GM19025 (cell line): ENCODE data around the gene OSTC.

Experiments used
- ATAC-seq: cut with Tn5 transposase; IDR thresholded peaks from one replicate; pipeline ENCODE4 v1.9.1; 2021; ENCODE audit warnings: mild to moderate bottlenecking, low read depth, moderate library complexity; ENCODE audit not compliant: unreplicated experiment

Gene OSTC

DNA sequence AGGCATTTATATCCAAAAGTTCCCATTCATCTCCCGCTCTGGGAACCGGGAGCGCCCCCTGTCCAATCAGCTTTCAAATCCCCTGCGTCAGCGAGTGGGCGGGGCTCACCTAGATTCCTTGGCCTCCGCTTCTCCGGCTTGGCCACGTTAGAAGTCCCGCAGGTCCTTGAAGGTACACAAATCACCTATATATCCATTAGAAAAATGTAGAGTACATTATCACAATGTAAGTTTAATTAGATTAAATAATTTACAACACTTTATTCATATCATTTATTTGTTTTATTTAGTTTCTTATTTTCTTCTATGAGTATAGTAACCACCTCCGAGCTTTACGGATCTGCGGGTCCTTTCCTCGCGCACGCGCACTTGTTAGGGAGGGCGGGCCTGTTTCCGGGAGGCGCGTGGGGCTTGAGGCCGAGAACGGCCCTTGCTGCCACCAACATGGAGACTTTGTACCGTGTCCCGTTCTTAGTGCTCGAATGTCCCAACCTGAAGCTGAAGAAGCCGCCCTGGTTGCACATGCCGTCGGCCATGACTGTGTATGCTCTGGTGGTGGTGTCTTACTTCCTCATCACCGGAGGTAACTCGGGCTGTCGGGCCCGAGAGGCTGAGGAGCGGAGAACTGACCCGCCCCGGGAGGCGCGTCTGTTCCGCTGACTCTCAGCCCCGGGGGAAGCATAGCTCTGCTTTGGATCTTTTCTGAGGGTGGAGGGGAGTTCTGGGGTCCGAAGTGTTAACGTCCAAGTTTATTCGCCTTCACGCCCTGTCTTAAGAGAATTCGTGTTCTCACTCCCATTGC lies at the start of gene OSTC:
Gene OSTC, plus strand, starts transcription at position 388 of the 802 bp plus-strand sequence. Its CDS starts 57 bp downstream, at position 445.
- peak; percentile 90 for ATAC-seq

GRCh38 chr4:108601106-108601505 lies 49.3 kb upstream of the OSTC start:
- ATAC-seq: no peak

GRCh38 chr4:108601532-108601931 lies 48.9 kb upstream of the OSTC start:
- ATAC-seq: no peak

DNA sequence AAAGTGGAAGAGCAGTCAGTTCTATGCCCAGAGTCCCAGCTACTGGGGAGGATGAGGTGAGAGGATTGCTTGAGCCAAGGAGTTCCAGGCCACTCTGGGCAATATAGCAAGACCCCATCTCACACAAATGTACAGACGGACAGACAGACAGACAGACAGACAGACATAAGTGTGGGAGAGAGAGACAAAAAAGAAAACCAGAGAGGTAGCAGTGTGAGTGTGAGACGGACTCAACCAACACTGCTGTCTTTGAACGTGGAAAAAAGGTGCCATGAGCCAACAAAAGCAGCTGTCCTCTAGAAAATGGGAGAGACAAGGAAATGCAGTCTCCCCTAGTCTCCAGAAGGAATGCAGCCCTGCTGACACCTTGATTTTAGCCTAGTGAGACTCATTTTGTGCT lies 48.2 kb upstream of the OSTC start:
- ATAC-seq: no peak

- no peak for ATAC-seq
These were observed 43.2 kb upstream of the OSTC start for GRCh38 chr4:108607079-108607815.

- no peak for ATAC-seq
These were observed 39.0 kb upstream of the OSTC start for GRCh38 chr4:108611365-108611764.

DNA sequence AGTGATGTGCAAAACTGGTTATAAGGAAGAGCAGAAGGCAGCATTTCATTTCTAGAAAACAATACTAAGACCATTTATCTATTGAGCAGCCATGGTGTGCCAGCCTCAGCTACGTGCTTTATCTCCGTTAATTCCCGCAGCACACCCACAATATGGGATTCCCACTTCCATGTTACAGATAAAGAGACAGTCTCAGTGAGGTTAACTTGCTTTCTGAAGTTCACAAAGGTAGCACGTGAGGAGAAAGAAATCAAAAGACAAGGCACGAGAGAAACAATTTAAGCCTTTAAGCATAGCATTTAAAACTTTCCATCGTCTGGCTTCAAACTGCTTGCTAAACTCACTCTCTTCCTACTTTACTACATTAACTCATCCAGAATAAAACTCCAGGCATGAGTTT lies 38.0 kb upstream of the OSTC start:
- ATAC-seq: no peak

GRCh38 chr4:108619372-108620100 lies 30.9 kb upstream of the OSTC start:
- ATAC-seq: peak; percentile 1

GRCh38 chr4:108620101-108620932 lies 30.1 kb upstream of the OSTC start, which contains the start of gene RPL34:
Gene RPL34 (plus strand): TSS chr4:108620576. CDS start chr4:108621960, 1,384 bp downstream.
- ATAC-seq: peak; percentile 100

DNA sequence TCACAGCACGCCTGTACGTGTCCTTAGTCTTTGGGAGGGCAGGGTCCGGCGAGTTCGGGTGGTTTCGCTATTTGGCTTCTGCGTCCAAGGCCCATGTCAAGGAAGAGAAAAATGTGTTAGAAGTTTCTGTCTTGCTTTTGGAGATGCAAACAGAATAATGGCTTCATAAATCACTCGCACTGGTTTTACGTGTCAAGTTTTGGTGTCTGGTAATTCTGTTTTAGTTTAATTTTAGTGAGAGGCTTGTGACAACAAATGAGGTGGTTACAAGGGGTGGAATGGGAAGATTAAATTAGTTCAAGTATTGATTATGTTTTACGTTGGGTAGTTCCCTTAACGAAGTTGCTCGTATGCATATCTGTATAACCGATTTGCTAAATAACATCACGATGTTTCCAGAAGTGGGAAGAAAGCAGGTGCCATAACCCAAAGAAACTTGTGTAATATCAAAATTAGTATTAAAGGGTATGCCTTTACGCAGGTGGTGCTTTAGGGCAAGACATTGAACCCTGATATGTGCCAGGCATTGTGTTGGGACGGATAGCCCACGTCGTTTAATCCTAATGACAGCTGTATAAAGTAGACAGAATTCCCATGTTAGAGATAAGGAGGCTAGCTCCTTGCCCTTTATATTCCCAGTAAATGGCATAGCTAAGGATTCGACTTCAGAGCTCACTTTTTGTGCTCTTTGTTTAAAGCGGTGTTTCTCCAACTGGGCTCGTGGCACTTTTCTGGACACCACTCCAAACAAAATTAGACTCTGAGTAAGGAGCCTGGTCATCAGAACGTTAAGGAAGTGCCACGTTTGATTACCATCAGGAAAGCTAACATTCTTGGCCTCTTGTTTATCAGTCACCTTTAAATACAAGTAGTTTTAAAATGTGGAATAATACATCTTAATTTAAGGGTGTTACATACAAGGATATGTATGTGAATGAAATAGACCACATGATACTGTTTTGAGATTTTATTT lies 29.2 kb upstream of the OSTC start:
- ATAC-seq: no peak

DNA sequence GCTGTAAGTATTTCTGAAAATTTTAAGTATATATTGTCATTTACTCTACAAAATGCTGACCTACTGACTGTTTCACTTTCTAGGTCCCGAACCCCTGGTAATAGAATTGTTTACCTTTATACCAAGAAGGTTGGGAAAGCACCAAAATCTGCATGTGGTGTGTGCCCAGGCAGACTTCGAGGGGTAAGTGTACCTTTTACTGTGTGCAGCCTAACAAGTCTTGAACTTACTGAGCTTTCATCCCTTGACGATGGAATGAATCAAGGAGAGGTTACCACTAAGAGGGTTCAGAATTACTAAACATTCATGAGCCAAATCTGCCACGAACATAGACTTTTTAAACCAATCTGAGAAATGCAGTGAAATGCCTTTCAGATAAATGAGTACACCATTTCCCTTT lies 28.4 kb upstream of the OSTC start:
- ATAC-seq: no peak

DNA sequence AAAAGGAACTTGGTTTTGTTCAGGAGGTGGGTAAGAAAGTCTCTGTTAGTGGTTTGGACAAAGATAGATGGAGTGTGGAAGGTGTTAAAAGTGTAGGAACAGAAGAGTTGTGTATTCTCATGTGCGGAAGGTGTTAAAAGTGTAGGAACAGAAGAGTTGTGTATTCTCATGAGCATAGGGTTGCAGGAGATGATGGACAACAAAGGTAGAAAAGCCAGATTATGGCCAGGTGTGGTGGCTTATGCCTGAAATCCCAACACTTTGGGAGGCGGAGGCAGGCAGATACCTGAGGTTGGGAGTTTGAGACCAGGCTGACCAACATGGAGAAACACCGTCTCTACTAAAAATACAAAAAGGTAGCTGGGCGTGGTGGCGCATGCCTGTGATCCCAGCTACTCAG lies 27.6 kb upstream of the OSTC start:
- no peak for ATAC-seq

DNA sequence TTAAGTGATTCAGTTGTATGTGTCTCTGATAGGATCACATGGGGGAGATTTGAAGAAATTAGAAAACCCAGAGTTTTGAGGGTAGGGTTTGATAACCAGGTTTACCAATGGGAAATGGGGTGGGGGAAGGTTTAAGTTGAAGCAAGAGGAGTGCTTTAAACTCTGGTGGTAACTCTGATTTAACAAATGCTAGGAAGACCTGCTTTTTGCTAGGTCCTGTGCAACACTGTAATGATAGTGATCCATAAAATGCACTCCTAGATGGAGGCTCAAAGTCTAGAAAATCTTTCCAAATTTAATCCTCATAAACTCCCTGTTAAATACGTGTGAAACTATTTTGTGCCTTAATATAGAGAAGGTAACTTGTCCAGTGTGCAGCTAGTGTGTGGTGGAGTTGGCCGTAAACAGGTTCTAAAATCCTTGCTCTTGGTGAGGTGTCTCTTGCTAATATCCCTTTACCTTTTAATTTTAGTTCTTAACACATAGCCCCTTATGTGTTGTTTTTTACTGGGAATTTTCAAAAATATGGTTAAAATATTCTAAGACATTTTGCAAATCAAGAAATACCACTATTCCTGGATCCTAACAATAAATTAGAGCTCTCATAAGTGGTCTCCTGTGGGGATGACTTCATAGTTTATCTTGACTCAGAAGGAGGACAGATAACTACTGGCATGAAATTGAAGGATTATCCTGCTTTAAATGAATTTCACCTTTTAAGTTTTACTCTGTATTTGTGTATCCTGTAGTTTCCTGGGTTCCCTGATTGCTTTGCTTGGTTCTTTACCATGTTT lies 25.9 kb upstream of the OSTC start:
- no peak for ATAC-seq

- ATAC-seq: no peak
These were observed 24.3 kb upstream of the OSTC start for GRCh38 chr4:108626056-108626455.

DNA sequence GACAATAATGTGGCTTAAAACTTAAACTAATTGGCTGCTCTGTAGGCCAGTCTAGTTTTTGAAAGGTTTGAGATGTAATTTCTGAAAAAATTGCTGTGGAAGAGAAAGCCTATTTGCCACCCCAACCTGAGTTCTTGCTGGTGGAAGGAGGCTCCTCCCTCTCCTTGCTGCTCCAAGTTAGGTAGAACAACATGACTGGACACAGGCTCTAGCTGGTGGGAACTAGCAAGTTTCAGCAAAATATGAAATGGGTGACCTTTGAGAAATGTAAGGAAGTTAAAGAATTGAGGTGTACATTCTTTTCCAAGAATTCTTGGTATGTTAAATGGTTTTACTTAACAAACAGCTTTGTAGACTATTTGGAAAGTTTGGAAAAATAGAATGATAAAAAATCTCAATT lies 22.0 kb upstream of the OSTC start:
- no peak for ATAC-seq

- ATAC-seq: no peak
These were observed 15.2 kb upstream of the OSTC start for GRCh38 chr4:108635070-108635655.

DNA sequence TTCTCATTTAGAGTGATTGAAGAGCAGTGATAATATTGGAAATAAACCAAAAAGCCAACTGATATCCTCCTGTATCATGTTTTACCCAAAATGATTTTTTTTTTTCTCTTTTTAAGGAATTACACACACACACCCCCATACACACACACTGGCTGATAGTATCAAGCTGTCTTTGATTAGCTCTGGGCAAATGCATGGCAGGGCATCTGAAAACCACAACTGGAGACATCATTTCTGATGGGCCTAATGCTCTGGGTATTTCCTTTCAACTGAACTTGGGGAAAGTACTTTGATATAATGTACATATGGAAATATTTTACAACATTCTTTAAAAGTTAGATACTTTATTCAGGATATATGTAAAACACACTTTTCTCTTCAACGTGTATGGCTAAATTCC lies 14.2 kb upstream of the OSTC start:
- no peak for ATAC-seq

- ATAC-seq: no peak
These were observed 12.5 kb upstream of the OSTC start for GRCh38 chr4:108637856-108638255.
